Measurements from ENCODE around the gene SPIB.

SPIB gene

DNA sequence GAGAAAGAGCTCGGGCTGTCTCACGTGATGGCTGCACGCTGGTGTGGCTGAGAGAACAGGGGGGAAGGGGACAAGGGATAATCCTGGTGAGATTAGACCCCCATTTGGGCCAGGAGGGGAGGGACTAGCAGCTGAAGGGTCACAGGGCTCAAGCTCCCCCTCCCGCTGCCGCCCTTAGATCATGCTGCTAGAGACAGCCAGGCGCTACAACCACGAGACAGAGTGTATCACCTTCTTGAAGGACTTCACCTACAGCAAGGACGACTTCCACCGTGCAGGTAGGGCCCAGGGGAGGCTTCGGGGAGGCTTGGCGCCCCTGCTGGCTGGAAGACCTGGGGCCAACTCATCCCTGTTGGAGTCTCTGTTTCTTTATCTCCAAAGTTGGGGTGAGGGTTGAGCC, 39.1 kb upstream of the SPIB start:
- Histone ChIP-seq H3K27ac (ENCODE audit: low read length) (no peak overlapping the region), H3K36me3 (replicated peaks; ENCODE audit: low read depth, low read length) (peaks cover 29% of the 10 kb centered on the region)

DNA sequence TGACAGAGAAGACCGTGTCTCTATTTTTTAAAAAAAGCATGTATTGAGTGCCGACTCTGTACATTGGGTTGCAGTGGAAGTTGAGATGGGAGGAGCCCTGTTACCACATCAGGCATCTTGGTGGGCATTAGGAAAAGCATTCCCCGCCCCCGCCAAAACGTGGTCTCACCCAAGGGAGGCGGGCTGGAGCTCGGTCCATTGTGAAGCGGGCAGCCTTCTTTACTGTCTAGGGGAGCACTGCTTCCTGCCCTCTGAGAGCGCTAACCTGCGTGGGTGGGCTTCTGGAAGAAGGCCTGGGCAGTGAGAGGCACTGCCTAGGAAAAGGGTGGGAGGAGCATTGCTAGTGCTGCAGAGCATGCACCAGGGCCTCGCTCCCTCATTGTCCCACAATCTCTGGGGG, 38.6 kb upstream of the SPIB start:
- peaks cover 29% of the 10 kb centered on the region for H3K36me3 ChIP-seq (replicated peaks; ENCODE audit: low read depth, low read length)
- 0 out of 2 replicates have a peak, but pooled peaks cover 10% of the 10 kb centered on the region for H4K20me1 ChIP-seq (ENCODE audit: insufficient read depth, low read length)

More for the DNA sequence above, 39.1 kb upstream of the SPIB start:
- peaks cover 8% of the 10 kb centered on the region for H3K4me1 ChIP-seq (ENCODE audit: low read length)
- peaks cover 4% of the 10 kb centered on the region for H3K79me2 ChIP-seq (ENCODE audit: low read length)
- H3K4me2 ChIP-seq (ENCODE audit: low read length): no peak overlapping the region
- no peak overlapping the region for H2AFZ ChIP-seq (ENCODE audit: low read depth, low read length)
- H4K20me1 ChIP-seq (ENCODE audit: insufficient read depth, low read length): 0 out of 2 replicates have a peak, but pooled peaks cover 5% of the 10 kb centered on the region
- H3K9ac ChIP-seq (ENCODE audit: low read length): no peak overlapping the region
- no peaks in the 10 kb centered on the region for H3K9me3 ChIP-seq (ENCODE audit: insufficient read depth, low read length)
- no peaks in the 10 kb centered on the region for H3K27me3 ChIP-seq (ENCODE audit: low read depth, low read length)
- no peak overlapping the region for H3K4me3 ChIP-seq (ENCODE audit: low read length)
- TF ChIP-seq, protein P1, sequence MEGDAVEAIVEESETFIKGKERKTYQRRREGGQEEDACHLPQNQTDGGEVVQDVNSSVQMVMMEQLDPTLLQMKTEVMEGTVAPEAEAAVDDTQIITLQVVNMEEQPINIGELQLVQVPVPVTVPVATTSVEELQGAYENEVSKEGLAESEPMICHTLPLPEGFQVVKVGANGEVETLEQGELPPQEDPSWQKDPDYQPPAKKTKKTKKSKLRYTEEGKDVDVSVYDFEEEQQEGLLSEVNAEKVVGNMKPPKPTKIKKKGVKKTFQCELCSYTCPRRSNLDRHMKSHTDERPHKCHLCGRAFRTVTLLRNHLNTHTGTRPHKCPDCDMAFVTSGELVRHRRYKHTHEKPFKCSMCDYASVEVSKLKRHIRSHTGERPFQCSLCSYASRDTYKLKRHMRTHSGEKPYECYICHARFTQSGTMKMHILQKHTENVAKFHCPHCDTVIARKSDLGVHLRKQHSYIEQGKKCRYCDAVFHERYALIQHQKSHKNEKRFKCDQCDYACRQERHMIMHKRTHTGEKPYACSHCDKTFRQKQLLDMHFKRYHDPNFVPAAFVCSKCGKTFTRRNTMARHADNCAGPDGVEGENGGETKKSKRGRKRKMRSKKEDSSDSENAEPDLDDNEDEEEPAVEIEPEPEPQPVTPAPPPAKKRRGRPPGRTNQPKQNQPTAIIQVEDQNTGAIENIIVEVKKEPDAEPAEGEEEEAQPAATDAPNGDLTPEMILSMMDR (IDR thresholded peaks at IDR 0.05; ENCODE audit: low read depth, low read length): no peak
- TF ChIP-seq EZH2phosphoT487 (IDR thresholded peaks at IDR 0.05; ENCODE audit: low read depth): no peak

DNA sequence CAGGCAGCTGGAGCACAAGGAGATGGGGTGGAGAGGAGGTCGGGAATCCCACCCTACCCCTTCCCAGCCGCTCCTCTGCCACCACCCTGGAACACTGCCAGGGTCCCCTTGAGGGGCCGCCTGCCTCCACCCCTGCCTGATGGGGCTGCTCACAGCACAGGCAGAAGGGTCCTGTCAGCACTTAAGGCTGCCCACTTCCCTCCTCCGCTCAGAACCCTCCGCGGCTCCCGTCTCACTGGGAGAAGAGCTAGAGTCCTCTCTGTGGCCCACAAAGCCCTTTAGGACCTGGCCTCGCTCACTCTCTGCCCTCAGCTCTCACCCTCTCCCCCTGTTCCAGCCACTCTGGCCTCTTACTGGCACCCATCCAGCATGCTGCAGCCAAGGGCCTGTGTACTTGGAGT, 38.0 kb upstream of the SPIB start:
- peaks cover 30% of the 10 kb centered on the region for H3K36me3 ChIP-seq (replicated peaks; ENCODE audit: low read depth, low read length)
- H3K4me1 ChIP-seq (ENCODE audit: low read length): peaks cover 16% of the 10 kb centered on the region
- H3K79me2 ChIP-seq (ENCODE audit: low read length): peaks cover 16% of the 10 kb centered on the region
- no peaks in the 10 kb centered on the region for H3K9me3 ChIP-seq (ENCODE audit: insufficient read depth, low read length)
- no peaks in the 10 kb centered on the region for H3K27me3 ChIP-seq (ENCODE audit: low read depth, low read length)
- TF ChIP-seq, protein P1 (IDR thresholded peaks at IDR 0.05; ENCODE audit: low read depth, low read length): no peak
- no peak for TF ChIP-seq EZH2phosphoT487 (IDR thresholded peaks at IDR 0.05; ENCODE audit: low read depth)
- no peak overlapping the region for H3K4me2 ChIP-seq (ENCODE audit: low read length)
- H4K20me1 ChIP-seq (ENCODE audit: insufficient read depth, low read length): peaks cover 16% of the 10 kb centered on the region
- no peak overlapping the region for H3K4me3 ChIP-seq (ENCODE audit: low read length)
- H3K9ac ChIP-seq (ENCODE audit: low read length): no peak overlapping the region
- no peak overlapping the region for H2AFZ ChIP-seq (ENCODE audit: low read depth, low read length)
- H3K27ac ChIP-seq (ENCODE audit: low read length): no peak overlapping the region

More for the DNA sequence above, 38.6 kb upstream of the SPIB start:
- Histone ChIP-seq H3K4me3 (ENCODE audit: low read length) (no peak overlapping the region), H3K4me2 (ENCODE audit: low read length) (no peak overlapping the region), H2AFZ (ENCODE audit: low read depth, low read length) (no peak overlapping the region), H3K79me2 (ENCODE audit: low read length) (peaks cover 10% of the 10 kb centered on the region), H3K27ac (ENCODE audit: low read length) (no peak overlapping the region), H3K9me3 (ENCODE audit: insufficient read depth, low read length) (no peaks in the 10 kb centered on the region), H3K9ac (ENCODE audit: low read length) (no peak overlapping the region), H3K4me1 (ENCODE audit: low read length) (peaks cover 10% of the 10 kb centered on the region), H3K27me3 (ENCODE audit: low read depth, low read length) (no peaks in the 10 kb centered on the region)
- TF ChIP-seq, protein P1 (IDR thresholded peaks at IDR 0.05; ENCODE audit: low read depth, low read length): no peak
- no peak for TF ChIP-seq EZH2phosphoT487 (IDR thresholded peaks at IDR 0.05; ENCODE audit: low read depth)

DNA sequence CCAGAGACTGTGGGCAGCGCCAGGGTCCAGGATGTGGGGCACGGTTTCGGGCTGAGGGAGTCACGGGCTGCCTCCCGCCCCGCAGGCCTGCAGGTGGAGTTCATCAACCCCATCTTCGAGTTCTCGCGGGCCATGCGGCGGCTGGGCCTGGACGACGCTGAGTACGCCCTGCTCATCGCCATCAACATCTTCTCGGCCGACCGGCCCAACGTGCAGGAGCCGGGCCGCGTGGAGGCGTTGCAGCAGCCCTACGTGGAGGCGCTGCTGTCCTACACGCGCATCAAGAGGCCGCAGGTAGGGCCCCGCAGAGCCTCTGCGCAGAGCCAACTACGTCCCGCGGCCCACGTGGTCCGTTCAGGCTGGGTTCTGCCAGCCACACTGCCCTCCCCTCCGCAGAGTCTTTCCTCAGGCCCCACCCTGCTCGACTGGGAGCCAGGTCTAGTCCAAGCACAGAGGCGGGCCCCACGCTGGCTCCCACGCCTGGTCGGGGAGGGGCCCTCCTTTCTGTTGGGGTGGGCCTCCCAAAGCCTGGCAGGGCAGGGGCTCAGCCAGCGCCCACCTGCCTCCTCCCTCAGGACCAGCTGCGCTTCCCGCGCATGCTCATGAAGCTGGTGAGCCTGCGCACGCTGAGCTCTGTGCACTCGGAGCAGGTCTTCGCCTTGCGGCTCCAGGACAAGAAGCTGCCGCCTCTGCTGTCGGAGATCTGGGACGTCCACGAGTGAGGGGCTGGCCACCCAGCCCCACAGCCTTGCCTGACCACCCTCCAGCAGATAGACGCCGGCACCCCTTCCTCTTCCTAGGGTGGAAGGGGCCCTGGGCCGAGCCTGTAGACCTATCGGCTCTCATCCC, 36.6 kb upstream of the SPIB start:
- Histone ChIP-seq H3K9me3 (ENCODE audit: insufficient read depth, low read length) (no peaks in the 10 kb centered on the region), H3K36me3 (replicated peaks; ENCODE audit: low read depth, low read length) (peaks cover 39% of the 10 kb centered on the region), H4K20me1 (ENCODE audit: insufficient read depth, low read length) (peaks cover 23% of the 10 kb centered on the region)

More for the DNA sequence above, 36.6 kb upstream of the SPIB start:
- H3K79me2 ChIP-seq (ENCODE audit: low read length): peaks cover 30% of the 10 kb centered on the region
- H3K4me2 ChIP-seq (ENCODE audit: low read length): no peak overlapping the region
- no peak overlapping the region for H3K4me3 ChIP-seq (ENCODE audit: low read length)
- no peak overlapping the region for H3K27ac ChIP-seq (ENCODE audit: low read length)
- no peak overlapping the region for H3K9ac ChIP-seq (ENCODE audit: low read length)
- no peak overlapping the region for H2AFZ ChIP-seq (ENCODE audit: low read depth, low read length)
- no peaks in the 10 kb centered on the region for H3K27me3 ChIP-seq (ENCODE audit: low read depth, low read length)
- TF ChIP-seq, protein P1 (IDR thresholded peaks at IDR 0.05; ENCODE audit: low read depth, low read length): no peak
- TF ChIP-seq EZH2phosphoT487 (IDR thresholded peaks at IDR 0.05; ENCODE audit: low read depth): no peak
- H3K4me1 ChIP-seq (ENCODE audit: low read length): peaks cover 16% of the 10 kb centered on the region

All from OCI-LY3 (cell line).